Trophoblast cell (in vitro differentiated cells and primary cell): Measurements from ENCODE around the gene DUXB.

Experiments
- DNase-seq, 2 donors: peaks; one replicate each; pipeline ENCODE4 v3.0.0-alpha.2; 2016
- H2AFZ ChIP-seq: 2 replicates; pipeline ENCODE4 v1.6.1; 2013; ENCODE audit warnings: low read length, moderate library complexity, mild to moderate bottlenecking; ENCODE audit not compliant: insufficient read depth, poor library complexity
- H2AK5ac ChIP-seq: 2 replicates; pipeline ENCODE4 v1.6.1; 2013; ENCODE audit warnings: mild to moderate bottlenecking, low read length
- H2BK120ac ChIP-seq: 2 replicates; pipeline ENCODE4 v1.6.1; 2013; ENCODE audit warnings: low read length, mild to moderate bottlenecking, moderate library complexity; ENCODE audit not compliant: insufficient read depth, poor library complexity
- H2BK12ac ChIP-seq: 2 replicates; pipeline ENCODE4 v1.6.1; 2013; ENCODE audit warnings: mild to moderate bottlenecking, low read length, moderate library complexity
- H2BK5ac ChIP-seq: 2 replicates; pipeline ENCODE4 v1.6.1; 2013; ENCODE audit warnings: low read length, low read depth, moderate library complexity, mild to moderate bottlenecking; ENCODE audit not compliant: poor library complexity
- H3K14ac ChIP-seq: 2 replicates; pipeline ENCODE4 v1.6.1; 2013; ENCODE audit warnings: mild to moderate bottlenecking, low read length
- H3K18ac ChIP-seq: 2 replicates; pipeline ENCODE4 v1.6.1; 2013; ENCODE audit warnings: mild to moderate bottlenecking, low read length
- H3K23ac ChIP-seq: 2 replicates; pipeline ENCODE4 v1.6.1; 2013; ENCODE audit warnings: low read length
- H3K27ac ChIP-seq: 2 replicates; pipeline ENCODE4 v1.5.1; 2013; ENCODE audit warnings: low read depth, mild to moderate bottlenecking, inconsistent platforms, low read length, moderate library complexity
- H3K27me3 ChIP-seq: 2 replicates; pipeline ENCODE4 v1.6.1; 2013; ENCODE audit warnings: inconsistent platforms, mild to moderate bottlenecking, low read length, moderate library complexity; ENCODE audit not compliant: insufficient read depth
- H3K36me3 ChIP-seq, 2 experiments: 1 replicate in 1 of 2; 2 replicates in 1 of 2; pipeline ENCODE4 v1.6.1; 2013; ENCODE audit warnings: low read length in 2 of 2, mild to moderate bottlenecking in 2 of 2, moderate library complexity in 1 of 2; ENCODE audit not compliant: insufficient read depth in 2 of 2, control insufficient read depth in 1 of 2
- H3K4ac ChIP-seq: 2 replicates; pipeline ENCODE4 v1.6.1; 2013; ENCODE audit warnings: low read depth, mild to moderate bottlenecking, low read length, moderate library complexity
- H3K4me1 ChIP-seq, 2 experiments: 1 replicate in 1 of 2; 2 replicates in 1 of 2; pipeline ENCODE4 v1.6.1; 2013; ENCODE audit warnings: low read length in 2 of 2, mild to moderate bottlenecking in 2 of 2, moderate library complexity in 1 of 2; ENCODE audit not compliant: insufficient read depth in 2 of 2, control insufficient read depth in 1 of 2
- H3K4me2 ChIP-seq: 2 replicates; pipeline ENCODE4 v1.6.1; 2013; ENCODE audit warnings: inconsistent platforms, mild to moderate bottlenecking, low read length, moderate library complexity
- H3K4me3 ChIP-seq: 2 replicates; pipeline ENCODE4 v1.5.1; 2013; ENCODE audit warnings: mild to moderate bottlenecking, low read depth, low read length, inconsistent platforms
- H3K79me1 ChIP-seq: one replicate; pipeline ENCODE4 v1.6.1; 2013; ENCODE audit warnings: low read length
- H3K79me2 ChIP-seq: 2 replicates; pipeline ENCODE4 v1.6.1; 2013; ENCODE audit warnings: low read length, mild to moderate bottlenecking; ENCODE audit not compliant: control insufficient read depth, insufficient read depth, poor library complexity
- H3K9ac ChIP-seq: 2 replicates; pipeline ENCODE4 v1.6.1; 2013; ENCODE audit warnings: mild to moderate bottlenecking, low read length
- H3K9me3 ChIP-seq: 2 replicates; pipeline ENCODE4 v1.6.1; 2013; ENCODE audit warnings: low read depth, mild to moderate bottlenecking, control low read depth, inconsistent platforms, low read length; ENCODE audit not compliant: insufficient read depth
- H4K12ac ChIP-seq: 2 replicates; pipeline ENCODE4 v1.6.1; 2013; ENCODE audit warnings: low read depth, mild to moderate bottlenecking, low read length, moderate library complexity
- H4K8ac ChIP-seq: 2 replicates; pipeline ENCODE4 v1.6.1; 2013; ENCODE audit warnings: low read depth, mild to moderate bottlenecking, low read length, moderate library complexity
- H4K91ac ChIP-seq: one replicate; pipeline ENCODE4 v1.6.1; 2013; ENCODE audit warnings: low read depth, mild to moderate bottlenecking, low read length, moderate library complexity
- WGBS: extraction: QIAGEN DNeasy Blood & Tissue Kit; methylation state at CpG from one replicate; pipeline ENCODE4 v1.1.7; 2013; ENCODE audit warnings: missing lambda C conversion rate; ENCODE audit not compliant: insufficient read length, insufficient coverage; ENCODE audit errors: extremely low coverage; 5-methylcytosine and 5-hydroxymethylcytosine counted together

The DUXB gene

GRCh38 chr16:75695708-75696107 lies 5.6 kb downstream of the DUXB start:
- H2BK120ac ChIP-seq, result no peak overlapping the region
- no peaks in the 10 kb centered on the region for H3K79me2 ChIP-seq
- no peak overlapping the region for H3K23ac ChIP-seq
- H3K4me1 ChIP-seq, result no peaks in the 10 kb centered on the region
- WGBS, result no CpG with 5 or more reads among the region's 6 CpGs
- no peaks in the 10 kb centered on the region for H3K9me3 ChIP-seq
- no peak overlapping the region for H3K14ac ChIP-seq
- no peaks in the 10 kb centered on the region for H3K79me1 ChIP-seq
- no peaks in the 10 kb centered on the region for H3K36me3 ChIP-seq
- no peak overlapping the region for H3K4me2 ChIP-seq
- no peak overlapping the region for H3K18ac ChIP-seq
- no peak overlapping the region for H2BK12ac ChIP-seq
- no peaks in the 10 kb centered on the region for H3K27me3 ChIP-seq
- H4K8ac ChIP-seq, result no peak overlapping the region
- DNase-seq, result peak in 1 of 2 donors; percentile 6
- H4K12ac ChIP-seq, result no peak overlapping the region
- no peak overlapping the region for H4K91ac ChIP-seq
- no peak overlapping the region for H2AFZ ChIP-seq
- H3K4me3 ChIP-seq, result no peak overlapping the region
- no peak overlapping the region for H3K9ac ChIP-seq
- H3K4ac ChIP-seq, result no peak overlapping the region
- no peak overlapping the region for H2AK5ac ChIP-seq
- no peak overlapping the region for H2BK5ac ChIP-seq
- no peak overlapping the region for H3K27ac ChIP-seq

DNA sequence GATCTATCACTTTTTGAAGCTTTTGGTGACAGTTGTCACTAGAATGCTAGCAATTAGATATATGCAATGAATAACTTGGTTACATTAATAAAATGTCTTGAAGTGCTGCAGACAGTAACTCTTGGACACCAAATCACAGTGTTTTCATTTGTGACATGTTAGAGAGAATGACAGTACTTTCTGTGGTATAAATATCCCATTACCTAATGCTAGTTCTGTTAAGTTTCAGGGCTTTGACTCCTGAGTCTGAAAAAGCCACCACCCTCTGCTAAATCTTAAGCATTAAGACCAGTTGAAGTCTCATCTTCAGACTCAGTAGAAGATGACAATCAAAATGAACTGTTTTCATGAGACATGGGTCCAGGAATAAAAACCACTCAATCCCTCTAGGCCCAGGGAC lies 13.9 kb downstream of the DUXB start:
- H3K79me2 ChIP-seq, result no peaks in the 10 kb centered on the region
- no peak overlapping the region for H2AK5ac ChIP-seq
- H3K9ac ChIP-seq, result no peak overlapping the region
- no peak for DNase-seq
- H3K4me1 ChIP-seq, result no peaks in the 10 kb centered on the region
- H3K9me3 ChIP-seq, result peaks cover 13% of the 10 kb centered on the region
- H4K91ac ChIP-seq, result no peak overlapping the region
- H3K4me2 ChIP-seq, result no peak overlapping the region
- no peak overlapping the region for H2BK12ac ChIP-seq
- no peak overlapping the region for H3K4me3 ChIP-seq
- no peaks in the 10 kb centered on the region for H3K36me3 ChIP-seq
- no peak overlapping the region for H3K23ac ChIP-seq
- H4K12ac ChIP-seq, result no peak overlapping the region
- no peak overlapping the region for H3K27ac ChIP-seq
- H3K79me1 ChIP-seq, result no peaks in the 10 kb centered on the region
- no peak overlapping the region for H3K18ac ChIP-seq
- no peak overlapping the region for H3K4ac ChIP-seq
- H4K8ac ChIP-seq, result no peak overlapping the region
- no peak overlapping the region for H2AFZ ChIP-seq
- H2BK5ac ChIP-seq, result no peak overlapping the region
- H2BK120ac ChIP-seq, result no peak overlapping the region
- H3K14ac ChIP-seq, result no peak overlapping the region
- no peaks in the 10 kb centered on the region for H3K27me3 ChIP-seq

DNA sequence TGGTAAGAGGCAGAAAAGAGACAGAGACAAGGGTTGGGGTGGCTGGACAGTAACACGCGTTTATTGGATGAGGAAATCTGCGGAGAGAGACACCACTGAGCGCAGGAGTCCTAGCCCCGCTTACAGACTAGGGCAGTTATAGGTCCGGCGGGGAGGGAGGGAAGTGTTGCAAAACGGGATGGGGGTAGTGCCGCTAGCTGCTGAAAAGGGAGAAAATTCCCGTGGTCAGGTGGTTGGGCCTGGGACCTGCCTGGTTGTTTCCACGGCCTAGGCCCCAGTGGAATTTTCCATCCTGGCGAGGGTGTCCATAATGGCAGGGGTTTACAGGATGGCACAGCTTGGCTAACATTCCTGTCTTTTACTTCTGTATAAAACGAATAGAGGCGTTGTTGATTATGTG lies 19.0 kb downstream of the DUXB start:
- Histone ChIP-seq H3K36me3 (no peaks in the 10 kb centered on the region), H3K4me3 (no peak overlapping the region), H3K9ac (no peak overlapping the region), H3K27me3 (no peaks in the 10 kb centered on the region), H3K4me2 (no peak overlapping the region), H3K79me2 (no peaks in the 10 kb centered on the region), H3K4ac (no peak overlapping the region), H2BK5ac (no peak overlapping the region), H3K79me1 (no peaks in the 10 kb centered on the region), H3K4me1 (no peaks in the 10 kb centered on the region), H3K9me3 (peaks cover 10% of the 10 kb centered on the region), H2BK120ac (no peak overlapping the region), H4K91ac (no peak overlapping the region), H2AK5ac (no peak overlapping the region), H3K18ac (no peak overlapping the region), H4K12ac (no peak overlapping the region), H3K23ac (no peak overlapping the region), H2AFZ (no peak overlapping the region), H3K27ac (no peak overlapping the region), H3K14ac (no peak overlapping the region), H4K8ac (no peak overlapping the region), H2BK12ac (no peak overlapping the region)
- peak in 1 of 2 donors; percentile 43 for DNase-seq
- WGBS, result no CpG with 5 or more reads among the region's 14 CpGs

GRCh38 chr16:75679366-75679765 lies 21.9 kb downstream of the DUXB start:
- no peak overlapping the region for H3K27ac ChIP-seq
- no peaks in the 10 kb centered on the region for H3K4me1 ChIP-seq
- H3K4ac ChIP-seq, result no peak overlapping the region
- WGBS, result no CpG with 5 or more reads among the region's 5 CpGs
- H2BK120ac ChIP-seq, result no peak overlapping the region
- no peak overlapping the region for H3K4me2 ChIP-seq
- no peak overlapping the region for H3K4me3 ChIP-seq
- no peak overlapping the region for H3K18ac ChIP-seq
- H3K23ac ChIP-seq, result no peak overlapping the region
- H2BK12ac ChIP-seq, result no peak overlapping the region
- H3K79me1 ChIP-seq, result no peaks in the 10 kb centered on the region
- H2AK5ac ChIP-seq, result no peak overlapping the region
- no peak overlapping the region for H2BK5ac ChIP-seq
- no peak overlapping the region for H4K91ac ChIP-seq
- H3K79me2 ChIP-seq, result no peaks in the 10 kb centered on the region
- H3K27me3 ChIP-seq, result no peaks in the 10 kb centered on the region
- no peak overlapping the region for H2AFZ ChIP-seq
- no peak overlapping the region for H4K12ac ChIP-seq
- DNase-seq, result no peak
- H4K8ac ChIP-seq, result no peak overlapping the region
- H3K36me3 ChIP-seq, result no peaks in the 10 kb centered on the region
- H3K9ac ChIP-seq, result no peak overlapping the region
- peaks cover 9% of the 10 kb centered on the region for H3K9me3 ChIP-seq
- H3K14ac ChIP-seq, result no peak overlapping the region
